DOHH2 (cell line): ENCODE results near the gene CDH6.

ENCODE experiments used
- H3F3A ChIP-seq: fragments of 200-600 bp; sonication (generic), shearing (Covaris generic); 2 replicates; pipeline ENCODE4 v1.6.0; 2016; ENCODE audit warnings: antibody characterized with exemption, mild to moderate bottlenecking; ENCODE audit not compliant: control insufficient read depth, insufficient read depth
- H3K27ac ChIP-seq: fragments of 200-600 bp; sonication (generic); 2 replicates; pipeline ENCODE4 v1.5.1; 2014; ENCODE audit warnings: low read depth, mild to moderate bottlenecking, low read length, moderate library complexity
- H3K27me3 ChIP-seq: fragments of 200-600 bp; sonication (generic); 2 replicates; pipeline ENCODE4 v1.6.1; 2014; ENCODE audit warnings: mild to moderate bottlenecking, low read length, mixed read lengths; ENCODE audit not compliant: control insufficient read depth
- H3K36me3 ChIP-seq: fragments of 200-600 bp; sonication (generic); 2 replicates; pipeline ENCODE4 v1.6.1; 2014; ENCODE audit warnings: mild to moderate bottlenecking, low read length, moderate library complexity, mixed read lengths; ENCODE audit not compliant: control insufficient read depth
- H3K4me1 ChIP-seq: fragments of 200-600 bp; sonication (generic); 2 replicates; pipeline ENCODE4 v1.6.1; 2014; ENCODE audit warnings: mild to moderate bottlenecking, low read length, mixed read lengths; ENCODE audit not compliant: control insufficient read depth
- H3K4me2 ChIP-seq: fragments of 200-600 bp; sonication (generic); 2 replicates; pipeline ENCODE4 v1.6.0; 2014; ENCODE audit warnings: mild to moderate bottlenecking, low read length, moderate library complexity
- H3K4me3 ChIP-seq: fragments of 200-600 bp; sonication (generic); 2 replicates; pipeline ENCODE4 v1.5.1; 2014; ENCODE audit warnings: mild to moderate bottlenecking, low read length, mixed read lengths
- H3K79me2 ChIP-seq: fragments of 200-600 bp; sonication (generic); 2 replicates; pipeline ENCODE4 v1.6.1; 2014; ENCODE audit warnings: mild to moderate bottlenecking, low read length, mixed read lengths; ENCODE audit not compliant: control insufficient read depth
- H3K9me2 ChIP-seq: fragments of 200-600 bp; sonication (generic); replicated peaks from 2 replicates; pipeline ENCODE4 v1.6.1; 2014; ENCODE audit warnings: mild to moderate bottlenecking, low read length, mixed read lengths; ENCODE audit not compliant: control insufficient read depth
- H3K9me3 ChIP-seq: fragments of 200-600 bp; sonication (generic); 2 replicates; pipeline ENCODE4 v1.6.1; 2014; ENCODE audit warnings: antibody characterized with exemption, low read length, mixed read lengths; ENCODE audit not compliant: control insufficient read depth, insufficient read depth
- H4K20me1 ChIP-seq: fragments of 200-600 bp; sonication (generic); 2 replicates; pipeline ENCODE4 v1.6.0; 2014; ENCODE audit warnings: low read depth, mild to moderate bottlenecking, antibody characterized with exemption, low read length, moderate library complexity; ENCODE audit not compliant: control insufficient read depth, insufficient read depth
- EZH2phosphoT487 ChIP-seq: fragments of 200-600 bp; sonication (generic); IDR thresholded peaks from 2 replicates; pipeline ENCODE4 v1.6.1; 2017; ENCODE audit warnings: borderline replicate concordance, mild to moderate bottlenecking, antibody characterized with exemption, low read length, moderate library complexity, mixed read lengths
- TF ChIP-seq, protein P1 (sequence below): fragments of 200-600 bp; sonication (generic); IDR thresholded peaks from one replicate; pipeline ENCODE4 v1.5.1; 2014; ENCODE audit warnings: antibody characterized with exemption, mild to moderate bottlenecking, low read depth, low read length; ENCODE audit not compliant: poor library complexity, severe bottlenecking

Gene CDH6

DNA sequence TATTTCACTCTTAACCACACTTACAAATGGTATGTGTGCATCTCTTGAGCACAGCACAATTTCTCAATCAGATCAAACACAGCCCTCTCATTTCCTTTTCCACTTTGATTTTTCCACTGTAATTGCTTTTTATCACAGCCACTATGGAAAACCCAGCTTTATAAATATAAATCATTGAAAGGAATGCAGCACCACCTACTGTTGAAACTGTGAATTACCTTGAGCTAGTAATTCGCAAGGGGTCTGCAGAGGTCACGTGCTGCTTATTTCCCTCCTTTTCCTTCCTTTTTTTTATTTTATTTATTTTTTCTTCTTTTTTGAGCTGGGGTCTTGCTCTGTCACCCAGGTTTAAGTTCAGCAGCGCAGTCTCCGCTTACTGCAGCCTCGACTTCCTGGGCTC, 76.9 kb downstream of the CDH6 start:
- no peaks in the 10 kb centered on the region for H3F3A ChIP-seq
- no peaks in the 10 kb centered on the region for H3K4me1 ChIP-seq
- H3K9me2 ChIP-seq, result no peaks in the 10 kb centered on the region
- no peaks in the 10 kb centered on the region for H3K36me3 ChIP-seq
- H3K4me2 ChIP-seq, result no peak overlapping the region
- TF ChIP-seq, protein P1, sequence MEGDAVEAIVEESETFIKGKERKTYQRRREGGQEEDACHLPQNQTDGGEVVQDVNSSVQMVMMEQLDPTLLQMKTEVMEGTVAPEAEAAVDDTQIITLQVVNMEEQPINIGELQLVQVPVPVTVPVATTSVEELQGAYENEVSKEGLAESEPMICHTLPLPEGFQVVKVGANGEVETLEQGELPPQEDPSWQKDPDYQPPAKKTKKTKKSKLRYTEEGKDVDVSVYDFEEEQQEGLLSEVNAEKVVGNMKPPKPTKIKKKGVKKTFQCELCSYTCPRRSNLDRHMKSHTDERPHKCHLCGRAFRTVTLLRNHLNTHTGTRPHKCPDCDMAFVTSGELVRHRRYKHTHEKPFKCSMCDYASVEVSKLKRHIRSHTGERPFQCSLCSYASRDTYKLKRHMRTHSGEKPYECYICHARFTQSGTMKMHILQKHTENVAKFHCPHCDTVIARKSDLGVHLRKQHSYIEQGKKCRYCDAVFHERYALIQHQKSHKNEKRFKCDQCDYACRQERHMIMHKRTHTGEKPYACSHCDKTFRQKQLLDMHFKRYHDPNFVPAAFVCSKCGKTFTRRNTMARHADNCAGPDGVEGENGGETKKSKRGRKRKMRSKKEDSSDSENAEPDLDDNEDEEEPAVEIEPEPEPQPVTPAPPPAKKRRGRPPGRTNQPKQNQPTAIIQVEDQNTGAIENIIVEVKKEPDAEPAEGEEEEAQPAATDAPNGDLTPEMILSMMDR, result peak; percentile 56
- no peak for TF ChIP-seq EZH2phosphoT487
- no peak overlapping the region for H3K4me3 ChIP-seq
- no peaks in the 10 kb centered on the region for H4K20me1 ChIP-seq
- no peak overlapping the region for H3K27ac ChIP-seq
- H3K27me3 ChIP-seq, result no peaks in the 10 kb centered on the region; the same call in none of the 2 replicates
- no peaks in the 10 kb centered on the region for H3K79me2 ChIP-seq
- no peaks in the 10 kb centered on the region for H3K9me3 ChIP-seq

DNA sequence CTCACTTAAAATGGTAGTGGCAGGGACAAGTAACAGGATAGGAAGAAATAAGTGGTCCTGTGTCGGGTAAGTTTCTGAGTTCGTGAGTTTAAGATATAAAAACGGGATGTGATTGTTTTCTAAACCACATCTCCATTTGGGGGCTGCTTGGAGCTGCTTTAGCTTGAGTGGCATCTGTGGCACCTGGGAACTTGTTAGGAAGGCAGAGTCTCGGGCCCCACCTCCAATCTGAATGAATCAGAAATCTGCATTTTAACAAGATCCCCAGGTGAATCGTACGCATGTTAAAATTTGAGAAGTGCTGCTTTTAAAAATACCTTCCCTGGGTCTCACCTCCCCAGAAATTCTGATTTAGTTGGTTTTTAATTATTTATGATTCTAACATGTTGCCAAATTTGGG, 78.1 kb downstream of the CDH6 start:
- Histone ChIP-seq H3K9me3 (no peaks in the 10 kb centered on the region), H3K36me3 (no peaks in the 10 kb centered on the region), H3K9me2 (no peaks in the 10 kb centered on the region), H3K27ac (no peak overlapping the region), H4K20me1 (no peaks in the 10 kb centered on the region), H3K4me2 (no peak overlapping the region), H3K79me2 (no peaks in the 10 kb centered on the region), H3K4me1 (no peaks in the 10 kb centered on the region), H3K27me3 (no peaks in the 10 kb centered on the region; the same call in none of the 2 replicates), H3K4me3 (no peak overlapping the region), H3F3A (no peaks in the 10 kb centered on the region)
- TF ChIP-seq, protein P1, result no peak
- no peak for TF ChIP-seq EZH2phosphoT487

DNA sequence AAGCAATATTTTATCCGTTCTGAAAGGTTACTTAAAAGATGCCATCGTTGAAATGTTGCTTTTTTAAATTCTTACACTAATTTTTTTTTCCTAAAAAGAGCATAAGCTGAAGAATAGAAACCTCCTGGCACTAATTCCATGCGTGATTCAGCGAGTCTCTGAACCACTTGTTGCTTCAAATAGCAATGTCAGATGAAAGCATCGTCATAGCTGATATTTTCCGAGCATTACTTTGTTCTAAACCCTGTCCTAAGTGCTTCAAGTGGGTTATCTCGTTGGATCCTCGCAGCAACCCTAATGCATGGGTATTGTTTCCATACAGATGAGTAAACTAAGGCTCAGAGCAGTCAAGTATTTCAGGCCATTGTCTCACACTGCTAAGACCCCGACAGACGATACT, 79.7 kb downstream of the CDH6 start:
- Histone ChIP-seq H3F3A (no peaks in the 10 kb centered on the region), H3K27ac (no peak overlapping the region), H3K4me2 (no peak overlapping the region), H3K36me3 (no peaks in the 10 kb centered on the region), H3K4me3 (no peak overlapping the region), H3K9me3 (no peaks in the 10 kb centered on the region), H3K4me1 (no peaks in the 10 kb centered on the region), H4K20me1 (no peaks in the 10 kb centered on the region), H3K27me3 (no peaks in the 10 kb centered on the region; the same call in none of the 2 replicates), H3K79me2 (no peaks in the 10 kb centered on the region), H3K9me2 (no peaks in the 10 kb centered on the region)
- no peak for TF ChIP-seq EZH2phosphoT487
- TF ChIP-seq, protein P1, result no peak
